Umbilical cord (tissue), 2 donors: ENCODE measurements around the gene TAAR8. TPM values are rescaled to one million over a fixed set of nuclear protein-coding genes. Genes with fewer than 3 reads are reported as not detected.
"Not testable (repeated sequence)": the region's sequence is repeated elsewhere in the genome, so short reads cannot be mapped to it uniquely, and the experiment has no call there.

Source experiments
- DNase-seq: peaks from one replicate; pipeline ENCODE4 v3.0.0-alpha.2; 2015; ENCODE audit warnings: low spot score
- total RNA-seq: library from RNA; depleted of rRNA; stranded (reverse); fragments of >200 nt; gene quantifications from one replicate; pipeline ENCODE4 v1.2.3, GENCODE V29; 2014; ENCODE audit warnings: low replicate concordance; ENCODE audit not compliant: insufficient read depth

Gene TAAR8
- total RNA-seq, 1 donor from 2014 or later: not detected

DNA sequence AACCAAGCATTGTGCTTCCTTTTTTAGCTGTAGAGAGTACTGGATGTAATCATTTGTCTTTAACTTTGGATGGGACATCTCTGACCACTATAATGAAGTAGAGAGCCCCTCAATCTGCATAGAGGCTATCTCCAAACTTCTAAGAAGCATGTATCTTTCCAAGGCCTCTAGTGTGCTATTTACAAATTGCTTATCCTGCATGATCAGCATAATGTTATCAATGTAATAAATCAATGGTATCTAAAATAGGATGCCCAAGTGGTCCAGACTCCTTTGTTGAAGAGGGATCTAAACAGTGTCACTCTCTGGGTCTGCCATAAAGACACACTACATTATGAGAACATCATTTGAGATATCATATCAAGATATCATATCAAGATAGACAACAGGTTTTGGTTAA is 7.6 kb upstream of the TAAR8 start:
- no peak for DNase-seq

- DNase-seq: no peak
Observed at GRCh38 chr6:132548746-132549463, 3.6 kb upstream of the TAAR8 start.

GRCh38 chr6:132551214-132551613 is 1.3 kb upstream of the TAAR8 start:
- DNase-seq: no peak

- DNase-seq: not testable (repeated sequence)
Observed at GRCh38 chr6:132560087-132560486, 7.6 kb downstream of the TAAR8 start.

- no peak for DNase-seq
Observed at GRCh38 chr6:132566404-132566803, 13.9 kb downstream of the TAAR8 start.

GRCh38 chr6:132567566-132567965 is 15.1 kb downstream of the TAAR8 start:
- no peak for DNase-seq

DNA sequence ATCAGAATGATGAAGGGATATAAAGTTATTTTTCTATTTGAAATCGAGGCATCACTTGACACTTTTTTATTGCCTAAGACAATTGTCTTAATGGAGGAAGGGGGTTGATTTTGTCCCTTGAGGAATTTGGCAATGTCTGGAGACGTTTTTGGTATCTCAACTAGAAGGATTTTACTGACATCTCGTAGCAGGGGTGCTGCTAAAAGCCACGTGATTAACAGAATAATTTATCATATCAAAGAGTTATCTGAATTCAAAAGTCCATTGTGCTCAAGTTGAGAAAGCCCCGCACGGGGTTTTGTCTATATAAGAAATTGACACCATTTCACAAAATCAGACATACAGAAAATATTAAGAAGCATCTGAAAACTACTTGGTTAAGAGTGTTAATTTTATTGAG is 16.1 kb downstream of the TAAR8 start:
- DNase-seq: no peak

GRCh38 chr6:132569170-132569569 is 16.7 kb downstream of the TAAR8 start:
- DNase-seq: no peak

- DNase-seq: no peak
Observed at GRCh38 chr6:132570221-132570777, 17.8 kb downstream of the TAAR8 start, which contains the start of gene TAAR6. Gene TAAR6 (plus strand): TSS chr6:132570322. CDS start chr6:132570322, 0 bp downstream.

DNA sequence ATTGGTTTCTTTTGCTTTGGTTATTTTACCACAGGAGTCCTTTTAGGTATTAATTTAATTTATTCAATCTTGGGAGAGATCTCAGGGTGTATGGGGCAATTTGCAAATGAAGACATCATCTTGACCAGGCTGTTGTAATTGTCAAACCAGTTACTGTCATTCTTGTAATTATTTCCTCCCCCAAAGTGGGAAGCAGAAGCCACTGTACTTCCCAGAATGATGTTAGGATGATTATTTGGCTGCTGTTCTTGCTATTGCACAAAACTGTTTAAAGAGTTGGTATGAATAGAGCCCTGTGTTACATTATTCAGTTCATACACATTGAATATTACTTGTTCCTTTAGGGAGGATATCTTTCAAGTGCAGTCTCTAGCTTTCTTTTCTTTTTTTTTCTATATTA is 19.3 kb downstream of the TAAR8 start:
- no peak for DNase-seq

GRCh38 chr6:132584698-132585097 is 32.2 kb downstream of the TAAR8 start:
- DNase-seq: no peak

GRCh38 chr6:132587424-132587823 is 35.0 kb downstream of the TAAR8 start:
- DNase-seq: no peak

DNA sequence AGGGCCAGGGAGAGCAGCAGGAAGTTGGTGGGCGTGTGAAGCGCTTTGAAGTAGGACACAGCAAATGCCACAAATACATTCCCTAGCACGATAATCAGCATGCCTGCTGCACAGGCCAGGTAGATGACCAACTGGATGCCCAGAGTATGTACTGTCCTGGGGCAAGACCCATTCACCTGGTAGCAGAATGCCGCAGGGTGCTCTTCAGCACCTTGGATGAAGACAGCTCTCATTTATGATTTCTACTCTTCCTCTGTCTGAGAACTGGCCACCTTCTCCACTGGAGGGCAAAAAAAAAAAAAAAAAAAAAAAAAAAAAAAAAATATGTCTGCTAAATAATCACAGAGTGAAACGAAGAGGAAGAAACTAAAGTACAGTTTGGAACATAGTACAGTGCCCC is 37.0 kb downstream of the TAAR8 start, which contains the start of gene TAAR5:
TAAR5 (minus strand) TSS at position 288 of the 400 bp plus-strand sequence; CDS start at position 233, 55 bp downstream.
- no peak for DNase-seq

- no peak for DNase-seq
Observed at GRCh38 chr6:132590362-132590761, 37.9 kb downstream of the TAAR8 start.

DNA sequence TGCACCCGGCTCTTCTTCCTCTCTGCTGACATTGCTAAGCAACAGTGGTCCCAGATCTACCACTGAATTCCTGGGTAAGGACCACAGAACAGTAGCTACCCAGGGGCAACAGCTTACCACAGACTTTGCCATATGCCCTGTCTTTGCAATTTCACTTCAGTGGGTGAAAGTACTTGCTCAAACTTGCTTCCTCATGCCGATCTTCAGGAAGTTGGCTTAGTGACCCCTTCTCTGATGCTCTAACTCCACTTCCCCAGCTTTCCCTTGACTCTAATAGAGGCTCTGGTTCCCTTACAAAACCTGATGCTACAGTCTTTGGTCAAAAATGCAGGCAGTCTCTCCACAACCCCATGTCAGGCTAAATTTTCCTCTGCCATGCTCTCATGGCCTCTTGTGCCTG is 40.4 kb downstream of the TAAR8 start:
- DNase-seq: no peak

DNA sequence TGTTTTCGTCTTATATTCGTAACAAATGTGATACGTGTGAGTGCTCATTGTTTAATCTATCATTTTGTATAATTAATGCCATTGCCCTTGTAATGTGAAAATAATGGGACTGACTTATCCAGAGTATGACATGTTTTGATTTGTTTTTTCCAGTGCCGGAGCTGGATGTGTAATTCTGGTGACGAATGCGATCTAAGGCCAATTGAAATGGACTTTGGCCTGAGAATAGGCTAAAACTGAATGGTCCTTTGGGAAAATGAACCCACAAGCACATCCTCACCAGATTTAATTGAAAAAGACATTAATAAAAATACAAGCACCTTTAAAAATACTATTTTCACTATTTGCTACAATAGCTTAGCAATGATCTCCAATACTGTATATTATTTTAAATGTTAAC is 43.7 kb downstream of the TAAR8 start:
- DNase-seq: no peak

DNA sequence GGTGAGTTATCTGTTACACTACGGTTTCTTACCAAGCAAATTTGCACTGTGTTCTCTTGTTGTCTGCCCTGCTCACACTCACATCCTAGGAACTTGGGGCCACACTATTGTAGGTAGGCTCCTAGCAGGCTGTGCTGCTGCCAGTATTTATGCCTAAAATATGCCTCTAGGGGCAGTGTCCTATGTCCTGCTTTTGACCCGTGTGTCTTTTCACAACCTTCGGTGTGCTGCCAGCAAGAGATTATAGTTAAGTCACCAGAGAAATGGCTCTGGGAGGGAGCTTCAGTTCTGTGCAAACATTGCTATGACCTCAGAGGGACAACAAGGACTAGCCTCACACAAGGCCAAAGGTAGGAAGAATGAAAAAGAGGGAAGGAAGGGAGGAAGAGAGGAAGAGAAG is 46.0 kb downstream of the TAAR8 start:
- no peak for DNase-seq

DNA sequence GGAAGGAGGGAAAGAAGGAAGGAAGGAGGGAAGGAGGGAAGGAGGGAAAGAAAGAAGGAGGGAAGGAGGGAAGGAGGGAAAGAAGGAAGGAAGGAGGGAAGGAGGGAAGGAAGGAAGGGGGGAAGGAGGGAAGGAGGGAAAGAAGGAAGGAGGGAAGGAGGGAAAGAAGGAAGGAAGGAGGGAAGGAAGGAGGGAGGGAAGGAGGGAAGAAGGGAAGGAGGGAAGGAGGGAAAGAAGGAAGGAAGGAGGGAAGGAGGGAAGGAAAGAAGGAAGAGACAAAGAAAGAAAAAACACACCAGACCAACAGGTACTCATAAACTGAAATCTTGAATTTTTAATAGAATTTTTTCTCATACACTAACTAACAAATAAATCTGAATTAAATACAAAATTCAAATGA is 48.4 kb downstream of the TAAR8 start:
- not testable (repeated sequence) for DNase-seq

Other genes starting within 250 kb of the TAAR8 start
- gene MOXD1, start 151.2 kb upstream of the TAAR8 start, total RNA-seq: 3.4 TPM
- 33.5 TPM for gene STX7, start 39.6 kb upstream of the TAAR8 start, total RNA-seq
- not detected for gene TAAR9, start 14.4 kb upstream of the TAAR8 start, total RNA-seq
- gene TAAR6, start 17.6 kb downstream of the TAAR8 start, total RNA-seq: not detected
- not detected for gene TAAR5, start 37.1 kb downstream of the TAAR8 start, total RNA-seq
- gene TAAR2, start 71.6 kb downstream of the TAAR8 start, total RNA-seq: 2.4 TPM
- not detected for gene TAAR1, start 106.5 kb downstream of the TAAR8 start, total RNA-seq
- gene VNN1, start 161.4 kb downstream of the TAAR8 start, total RNA-seq: 1.4 TPM
- 3.1 TPM for gene VNN2, start 205.2 kb downstream of the TAAR8 start, total RNA-seq
- gene SLC18B1, start 246.0 kb downstream of the TAAR8 start, total RNA-seq: 4.1 TPM